GM18873 (cell line): ENCODE results near the gene KRTAP19-1.
"Not testable (repeated sequence)": the region's sequence is repeated elsewhere in the genome, so short reads cannot be mapped to it uniquely, and the experiment has no call there.

Experiments
- ATAC-seq: cut with Tn5 transposase; IDR thresholded peaks from one replicate; pipeline ENCODE4 v1.9.1; 2021; ENCODE audit warnings: mild to moderate bottlenecking, moderate library complexity, moderate number of reproducible peaks; ENCODE audit not compliant: unreplicated experiment, low FRiP score

Gene KRTAP19-1

GRCh38 chr21:30480145-30480544 lies at the start of gene KRTAP19-1:
Gene KRTAP19-1, minus strand, starts transcription at chr21:30480367. Its CDS starts 50 bp downstream, at chr21:30480317.
- no peak for ATAC-seq

GRCh38 chr21:30518876-30519275 lies 38.7 kb upstream of the KRTAP19-1 start:
- no peak for ATAC-seq

GRCh38 chr21:30515681-30516080 lies 35.5 kb upstream of the KRTAP19-1 start:
- no peak for ATAC-seq

GRCh38 chr21:30505621-30506205 lies 25.5 kb upstream of the KRTAP19-1 start:
- ATAC-seq, result not testable (repeated sequence)

GRCh38 chr21:30502041-30502440 lies 21.9 kb upstream of the KRTAP19-1 start, which contains the start of gene KRTAP19-5:
Gene KRTAP19-5, minus strand, starts transcription at chr21:30502141. Its CDS starts 51 bp downstream, at chr21:30502090.
- no peak for ATAC-seq

GRCh38 chr21:30497065-30497464 lies 16.9 kb upstream of the KRTAP19-1 start, which contains the start of gene KRTAP19-4:
Gene KRTAP19-4, minus strand, starts transcription at chr21:30497165. Its CDS starts 55 bp downstream, at chr21:30497110.
- ATAC-seq, result no peak

- no peak for ATAC-seq
Observed at GRCh38 chr21:30491963-30492428, 11.8 kb upstream of the KRTAP19-1 start, which contains the start of gene KRTAP19-3. Gene KRTAP19-3, minus strand, starts transcription at chr21:30492013. Its CDS starts 56 bp downstream, at chr21:30491957.

- ATAC-seq, result no peak
Observed at GRCh38 chr21:30487336-30487735, 7.2 kb upstream of the KRTAP19-1 start, which contains the start of gene KRTAP19-2. Gene KRTAP19-2, minus strand, starts transcription at chr21:30487436. Its CDS starts 88 bp downstream, at chr21:30487348.

- no peak for ATAC-seq
Observed at GRCh38 chr21:30486180-30486579, 6.0 kb upstream of the KRTAP19-1 start.

- ATAC-seq, result no peak
Observed at GRCh38 chr21:30482130-30482529, 2.0 kb upstream of the KRTAP19-1 start.

- no peak for ATAC-seq
Observed at GRCh38 chr21:30479259-30479658, 908 bp downstream of the KRTAP19-1 start.

- ATAC-seq, result no peak
Observed at GRCh38 chr21:30478004-30478403, 2.2 kb downstream of the KRTAP19-1 start.

GRCh38 chr21:30468900-30469714 lies 11.1 kb downstream of the KRTAP19-1 start:
- ATAC-seq, result no peak

GRCh38 chr21:30463713-30464112 lies 16.5 kb downstream of the KRTAP19-1 start:
- no peak for ATAC-seq

GRCh38 chr21:30448514-30448913 lies 31.7 kb downstream of the KRTAP19-1 start:
- no peak for ATAC-seq

GRCh38 chr21:30447056-30447455 lies 33.1 kb downstream of the KRTAP19-1 start:
- no peak for ATAC-seq

- ATAC-seq, result no peak
Observed at GRCh38 chr21:30444204-30444603, 36.0 kb downstream of the KRTAP19-1 start.

- no peak for ATAC-seq
Observed at GRCh38 chr21:30443226-30443625, 36.9 kb downstream of the KRTAP19-1 start.

GRCh38 chr21:30439975-30440374 lies 40.2 kb downstream of the KRTAP19-1 start, which contains the start of gene KRTAP15-1:
Gene KRTAP15-1, plus strand, starts transcription at chr21:30440275. Its CDS starts 53 bp downstream, at chr21:30440328.
- no peak for ATAC-seq

GRCh38 chr21:30437010-30437565 lies 43.1 kb downstream of the KRTAP19-1 start:
- no peak for ATAC-seq
